ENCODE measurements around the gene ABHD14A.

- TF ChIP-seq CTCF (IDR thresholded peaks at IDR 0.05): no peak
- no peak for TF ChIP-seq POLR2A (IDR thresholded peaks at IDR 0.05)
- no peak for TF ChIP-seq EP300 (IDR thresholded peaks at IDR 0.05)
These were observed 46.4 kb upstream of the ABHD14A start for GRCh38 chr3:51928438-51928837.

Data from ovary (tissue), 3 donors.